ENCODE measurements around the gene TAF3. TPM values are rescaled to one million over a fixed set of nuclear protein-coding genes. Genes with fewer than 3 reads are reported as not detected.

TAF3 gene
- total and polyA plus RNA-seq, 11 donors = 5.7 to 14.0 (median 10.3) TPM

GRCh38 chr10:8037941-8038894 is 219.9 kb downstream of the TAF3 start:
- no peak overlapping the region for H3K4me3 ChIP-seq
- no peak overlapping the region for H3K27ac ChIP-seq
- H3K27me3 ChIP-seq = peaks cover 81 to 100% (median 100%) of the 10 kb centered on the region in 9 donors
- intact Hi-C loops (cut with DNase I) = loop anchor here in 1 of 10 donors (10.0 kb wide), 1 partner anchor 1167 kb away; no protein-coding TSS in a partner anchor
- H3K36me3 ChIP-seq = no peaks in the 10 kb centered on the region
- DNase-seq = no peak
- no peak for TF ChIP-seq CTCF (IDR thresholded peaks at IDR 0.05)
- no peak for TF ChIP-seq POLR2A (IDR thresholded peaks at IDR 0.05)
- no peak for ATAC-seq
- no peaks in the 10 kb centered on the region for H3K9me3 ChIP-seq
- WGBS, 4 donors = 6 to 11% (median 8%) methylated on average over 22 of the region's 22 CpGs
- peaks cover 0 to 50% (median 18%) of the 10 kb centered on the region in 12 donors for H3K4me1 ChIP-seq

GRCh38 chr10:8039321-8039881 is 221.1 kb downstream of the TAF3 start:
- Histone ChIP-seq H3K4me3 (no peak overlapping the region), H3K36me3 (no peaks in the 10 kb centered on the region), H3K27ac (no peak overlapping the region), H3K4me1 (peaks cover 0 to 50% (median 12%) of the 10 kb centered on the region in 12 donors), H3K9me3 (no peaks in the 10 kb centered on the region), H3K27me3 (peaks cover 82 to 100% (median 100%) of the 10 kb centered on the region in 9 donors)
- DNase-seq (no peak), ATAC-seq (no peak)
- TF ChIP-seq POLR2A (IDR thresholded peaks at IDR 0.05) (no peak), CTCF (IDR thresholded peaks at IDR 0.05) (no peak)
- intact Hi-C loops (cut with DNase I) = loop anchor here in 1 of 10 donors (10.0 kb wide), 1 partner anchor 1165 kb away; no protein-coding TSS in a partner anchor
- 4 to 5% (median 5%) methylated on average over 10 of the region's 10 CpGs for WGBS, 4 donors

GRCh38 chr10:8040651-8041050 is 222.3 kb downstream of the TAF3 start:
- intact Hi-C loops (cut with DNase I) = no loop called here
- ATAC-seq (no peak), DNase-seq (no peak)
- Histone ChIP-seq H3K27ac (no peak overlapping the region), H3K27me3 (peaks cover 82 to 100% (median 100%) of the 10 kb centered on the region in 9 donors), H3K9me3 (no peaks in the 10 kb centered on the region), H3K36me3 (no peaks in the 10 kb centered on the region), H3K4me3 (no peak overlapping the region), H3K4me1 (peaks cover 0 to 50% (median 17%) of the 10 kb centered on the region in 12 donors)
- WGBS, 4 donors = 9 to 13% (median 12%) methylated on average over 6 of the region's 6 CpGs
- TF ChIP-seq CTCF (IDR thresholded peaks at IDR 0.05) (no peak), POLR2A (IDR thresholded peaks at IDR 0.05) (no peak)
